Right renal pelvis (tissue), 4 donors: ENCODE results near the gene NR2C2AP. TPM values are rescaled to one million over a fixed set of nuclear protein-coding genes. Genes with fewer than 3 reads are reported as not detected.
"Not testable (repeated sequence)": the region's sequence is repeated elsewhere in the genome, so short reads cannot be mapped to it uniquely, and the experiment has no call there.

Experiments
- DNase-seq, 4 donors: peaks; one replicate each; pipeline ENCODE4 v3.0.0-alpha.2; 2013; ENCODE audit warnings: low read depth in 4 of 4, low spot score in 3 of 4, missing footprints in 1 of 4
- polyA plus RNA-seq, 4 donors: library from polyadenylated mRNA; unstranded; fragments of 120-200 nt; gene quantifications; one replicate each; pipeline ENCODE4 v1.2.1, GENCODE V29; 2013; ENCODE audit not compliant: insufficient read length in 4 of 4

NR2C2AP gene
- polyA plus RNA-seq, 4 donors, result 12.2 to 16.8 (median 14.8) TPM

DNA sequence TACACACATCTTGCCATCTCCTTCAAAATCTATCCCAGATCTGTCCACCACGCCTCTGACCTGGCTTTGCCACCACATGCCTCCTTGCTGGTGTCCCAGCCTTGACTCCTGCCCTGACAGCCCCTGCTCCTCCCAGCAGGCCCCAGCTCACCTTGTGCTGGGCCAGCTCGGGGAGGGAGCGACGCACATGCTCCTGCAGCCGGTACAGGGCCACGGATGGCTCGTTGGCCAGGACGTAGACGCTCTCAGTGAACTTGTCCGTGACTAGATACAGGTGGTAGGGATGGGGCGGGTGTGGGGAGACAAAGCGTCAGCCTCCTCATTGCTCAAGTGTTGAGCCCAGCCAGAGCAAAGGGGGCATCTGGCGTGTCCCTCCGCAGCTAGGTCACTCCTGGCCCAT is 16.5 kb downstream of the NR2C2AP start:
- no peak for DNase-seq

GRCh38 chr19:19185853-19186740 is 17.1 kb downstream of the NR2C2AP start:
- DNase-seq, result no peak

DNA sequence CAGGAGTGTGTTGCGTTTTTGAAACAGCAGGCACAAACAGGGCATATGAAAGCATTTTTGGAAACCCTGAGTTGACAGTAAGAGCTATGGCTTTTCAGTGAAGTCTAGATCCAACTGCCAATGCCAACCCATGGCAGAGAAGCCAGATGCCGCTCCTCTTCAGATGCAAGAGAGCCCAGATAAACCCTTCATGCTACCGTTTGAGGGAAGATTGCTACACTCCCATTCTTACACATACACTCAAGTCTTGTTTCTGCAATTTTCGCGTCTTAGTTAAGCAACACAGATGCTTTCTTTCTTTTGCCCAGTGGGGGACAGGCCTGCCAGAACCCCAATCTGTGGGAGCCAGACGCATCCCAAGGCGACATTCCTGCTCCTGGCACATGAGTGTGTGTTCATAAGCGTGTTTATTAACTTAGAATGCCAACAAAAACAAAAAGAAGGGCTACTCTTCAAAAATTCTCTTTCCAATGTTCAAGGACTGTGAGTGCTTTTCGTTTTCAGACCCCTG is 21.7 kb downstream of the NR2C2AP start:
- DNase-seq, result no peak

DNA sequence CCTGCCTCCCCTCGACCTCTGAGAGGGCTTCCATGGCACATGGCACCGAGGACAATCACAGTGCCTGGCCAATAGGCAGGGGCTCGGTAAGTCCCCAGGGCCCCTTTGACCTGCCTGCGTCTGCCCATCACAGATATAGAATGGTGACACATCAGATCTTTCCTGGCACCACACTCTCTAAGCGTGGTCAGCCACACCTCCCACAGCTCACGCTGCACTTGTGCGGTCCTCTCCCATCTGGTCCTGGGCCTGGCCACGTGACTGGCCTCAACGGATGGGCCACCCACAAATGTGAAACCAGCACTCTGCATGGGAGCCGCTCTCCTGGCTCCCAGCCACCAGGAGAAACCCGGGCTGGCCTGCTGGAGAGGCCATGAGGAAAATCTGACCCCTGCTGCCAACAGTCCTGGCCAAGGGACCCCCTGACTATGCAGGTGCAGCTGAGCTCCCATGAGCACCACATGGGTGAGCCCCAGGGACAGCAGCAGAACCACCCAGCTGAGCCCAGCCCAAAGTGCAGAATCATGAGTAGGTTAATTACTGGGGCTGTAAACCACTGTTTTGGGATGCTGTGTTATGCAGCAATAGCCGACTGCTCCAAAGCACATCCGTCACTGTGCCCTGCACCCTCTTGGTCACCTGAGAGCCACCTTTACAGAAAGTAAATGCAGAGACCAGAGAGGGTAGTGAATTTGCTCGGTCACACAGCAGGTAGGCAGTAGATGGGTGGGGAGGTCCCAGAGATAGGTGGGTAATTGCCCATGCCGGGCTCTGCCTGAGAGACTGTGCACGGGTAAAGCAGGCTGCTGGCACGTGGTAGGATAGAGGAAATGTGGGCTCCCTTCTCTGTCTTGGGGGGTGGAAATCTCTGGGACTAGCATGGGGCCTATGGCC is 23.4 kb downstream of the NR2C2AP start:
- no peak for DNase-seq

- DNase-seq, result no peak
These were observed 26.3 kb downstream of the NR2C2AP start for GRCh38 chr19:19176950-19177349.

DNA sequence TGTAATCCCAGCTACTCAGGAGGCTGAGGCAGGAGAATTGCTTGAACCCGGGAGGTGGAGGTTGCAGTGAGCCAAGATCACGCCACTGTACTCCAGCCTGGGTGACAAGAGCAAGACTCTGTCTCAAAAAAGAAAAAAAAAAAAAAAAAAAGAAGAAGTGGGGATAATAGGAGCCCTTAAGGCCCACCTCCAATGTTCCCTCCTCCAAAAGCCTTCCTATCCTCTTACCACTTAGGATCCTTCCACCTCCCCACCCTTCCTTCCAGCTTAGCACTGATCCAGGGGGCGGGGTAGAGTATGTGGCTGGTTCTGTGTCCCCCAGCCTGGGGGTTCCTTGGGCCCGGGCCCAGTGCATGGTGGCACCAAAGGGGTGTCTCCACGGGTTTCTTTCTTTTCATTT is 30.0 kb downstream of the NR2C2AP start:
- not testable (repeated sequence) for DNase-seq

DNA sequence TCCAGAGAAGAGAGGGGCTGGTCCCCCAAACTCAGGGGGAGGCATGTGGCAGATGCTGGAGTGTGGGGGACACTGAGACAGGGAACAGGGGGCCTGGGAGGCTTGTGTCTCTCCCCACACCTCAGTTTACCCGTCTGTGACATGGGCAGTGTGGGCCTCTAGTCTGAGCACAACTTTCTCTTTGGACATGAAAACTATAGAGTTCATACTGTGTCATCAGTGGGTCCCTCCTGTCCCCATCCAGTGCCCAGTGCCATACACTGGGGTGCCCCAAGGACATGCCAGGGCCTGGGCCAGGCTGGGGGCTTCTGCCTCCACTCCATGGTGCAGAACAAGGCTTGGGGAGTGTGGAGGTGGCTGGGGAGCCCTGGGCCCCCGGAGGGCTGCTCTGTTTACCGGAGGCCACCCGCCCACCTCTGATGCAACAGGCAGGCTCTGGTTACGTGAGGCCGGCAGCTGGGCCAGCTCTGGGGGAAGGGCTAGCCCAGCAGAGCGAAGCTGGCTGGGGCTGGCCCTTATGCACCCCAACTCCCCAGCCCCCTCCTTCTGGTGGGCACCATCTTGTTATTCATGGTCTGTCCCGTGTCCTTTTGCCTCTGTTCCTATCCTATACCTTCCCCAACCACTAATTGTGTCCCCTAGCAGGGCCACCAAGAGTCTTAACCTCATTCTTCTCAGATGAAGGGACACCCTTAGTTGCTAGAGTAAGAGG is 31.2 kb downstream of the NR2C2AP start:
- no peak for DNase-seq

DNA sequence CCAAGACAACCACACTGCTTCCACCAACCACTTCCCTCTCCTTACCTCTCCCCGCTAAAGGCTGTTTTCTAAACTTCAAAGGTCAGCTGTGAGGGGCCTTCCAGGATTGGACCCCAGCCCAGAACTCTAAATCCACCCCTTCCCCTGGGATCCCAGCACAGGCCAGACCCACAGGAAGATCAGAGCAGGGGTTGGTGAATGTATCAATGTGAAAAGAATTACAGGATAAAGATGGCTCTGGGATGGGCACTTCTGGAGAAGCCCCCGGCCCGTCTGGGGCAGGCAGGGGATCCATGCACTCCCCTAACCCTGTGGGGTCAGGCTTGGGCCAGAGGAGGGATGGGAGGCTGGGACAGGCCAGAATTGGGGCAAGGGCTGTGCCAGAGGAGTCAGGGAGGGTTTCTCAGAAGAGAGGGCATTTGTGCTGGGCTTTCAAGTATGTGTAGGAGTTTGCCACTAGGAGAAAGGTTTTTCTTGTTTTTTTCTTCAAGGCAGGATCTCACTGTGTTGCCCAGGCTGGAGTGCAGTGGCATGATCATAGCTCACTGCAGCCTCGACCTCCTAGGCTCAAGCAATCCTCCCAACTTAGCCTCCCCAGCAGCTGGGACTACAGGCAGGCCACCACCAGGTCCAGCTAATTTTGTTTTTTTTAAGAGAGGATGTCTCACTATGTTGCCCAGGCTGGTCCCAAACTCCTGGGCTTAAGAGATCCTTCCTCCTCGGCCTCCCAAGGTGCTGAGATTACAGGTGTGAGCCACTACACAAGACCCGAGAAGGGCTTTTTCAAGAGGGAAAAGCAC is 32.1 kb downstream of the NR2C2AP start:
- no peak for DNase-seq

DNA sequence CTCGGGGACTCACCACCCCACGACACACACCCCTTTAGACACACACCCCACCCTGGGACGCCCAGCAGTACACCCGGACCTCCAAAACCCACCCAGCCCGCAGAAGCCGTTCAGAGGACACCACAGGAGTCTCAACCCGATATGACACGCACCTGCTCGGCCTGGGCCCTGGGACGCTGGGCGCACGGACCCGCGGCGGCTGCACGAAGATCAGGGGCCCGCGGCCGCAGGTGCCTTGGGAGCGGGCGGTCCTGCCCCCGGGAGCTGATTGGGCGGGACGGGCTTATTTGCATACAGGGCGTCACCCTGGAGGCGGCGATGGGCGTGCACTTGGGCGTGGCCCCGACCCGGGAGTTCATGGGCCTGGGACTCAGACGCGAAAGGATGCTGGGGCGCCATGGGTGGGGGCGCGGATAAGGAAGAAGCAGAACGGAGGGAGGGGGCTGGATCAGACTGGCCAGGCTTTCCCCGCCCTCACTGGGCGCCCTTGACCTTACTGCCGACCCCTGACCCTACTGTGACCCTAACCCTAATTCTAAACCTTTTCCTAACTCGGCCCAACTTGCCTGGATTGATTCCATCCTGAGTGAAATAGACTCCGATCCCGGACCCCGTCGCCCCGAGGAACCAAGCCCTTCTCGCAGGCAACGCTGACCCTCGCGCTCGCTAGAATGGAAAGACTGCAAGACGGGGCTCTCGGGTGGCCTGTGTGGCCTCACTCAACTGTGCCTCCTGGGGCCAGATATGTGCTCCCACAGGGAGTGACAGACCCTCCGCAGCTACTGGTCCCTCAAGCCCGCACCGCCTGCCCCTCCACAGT is 33.0 kb downstream of the NR2C2AP start, which contains the start of gene MEF2B:
Gene MEF2B, minus strand, starts transcription at position 211 of the 820 bp plus-strand sequence. CDS start 19,528 bp downstream, outside the sequence.
- DNase-seq, result peak in 3 of 4 donors; percentile 38 to 49 (median 43)

DNA sequence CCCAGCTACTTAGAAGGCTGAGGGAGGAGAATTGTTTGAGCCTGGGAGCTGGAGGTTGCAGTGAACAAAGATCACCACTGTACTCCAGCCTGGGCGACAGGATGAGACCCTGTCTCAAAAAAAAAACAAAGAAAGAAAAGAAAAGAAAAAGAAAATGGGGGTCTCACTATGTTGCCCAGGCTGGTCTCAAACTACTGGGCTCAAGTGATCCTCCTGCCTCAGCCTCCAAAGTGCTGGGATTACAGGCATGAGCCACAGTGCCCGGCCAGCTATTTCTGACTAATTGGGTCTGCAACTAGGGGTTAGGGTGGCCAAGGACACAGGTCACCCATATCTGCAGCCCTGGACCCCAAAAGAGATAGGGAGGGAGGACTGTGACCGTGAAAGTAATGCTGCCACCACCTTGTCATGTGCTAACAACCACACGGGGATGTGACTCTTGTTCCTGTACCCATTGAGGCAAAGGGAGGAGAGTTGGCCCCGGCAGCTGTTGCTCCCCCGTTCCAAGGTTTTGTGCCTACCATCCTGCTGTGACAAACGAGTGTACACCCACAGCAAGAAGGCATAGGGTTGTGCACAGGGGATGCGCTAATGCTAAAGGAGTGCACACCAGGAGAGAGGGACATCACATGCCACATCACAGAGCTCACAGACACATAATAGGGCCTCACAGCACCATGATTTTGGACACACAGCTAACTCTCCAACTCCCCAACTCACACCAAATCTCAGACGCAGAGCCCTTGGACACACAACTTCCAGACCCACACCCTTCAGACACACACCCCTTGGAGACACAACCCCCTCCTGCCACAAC is 33.8 kb downstream of the NR2C2AP start:
- no peak for DNase-seq

GRCh38 chr19:19167612-19168011 is 35.6 kb downstream of the NR2C2AP start:
- DNase-seq, result no peak

DNA sequence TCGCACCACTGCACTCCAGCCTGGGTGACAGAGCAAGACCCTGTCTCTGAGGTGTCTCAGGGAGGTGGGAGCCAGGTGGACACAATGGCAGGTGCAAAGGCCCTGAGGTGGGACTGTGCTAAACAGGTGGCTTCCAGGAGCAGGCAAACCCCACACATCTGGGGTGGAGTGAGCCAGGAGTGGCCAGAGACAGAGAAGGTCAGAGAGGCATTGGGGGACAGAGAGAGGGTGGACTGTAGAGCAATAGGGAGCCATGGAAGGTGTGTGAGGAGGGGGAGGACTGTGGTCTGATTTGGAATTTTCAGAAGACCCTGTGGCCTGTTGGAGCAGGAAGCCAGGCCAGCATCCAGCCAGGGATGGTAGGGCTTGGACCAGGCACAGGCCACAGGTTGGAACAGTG is 37.8 kb downstream of the NR2C2AP start:
- no peak for DNase-seq

DNA sequence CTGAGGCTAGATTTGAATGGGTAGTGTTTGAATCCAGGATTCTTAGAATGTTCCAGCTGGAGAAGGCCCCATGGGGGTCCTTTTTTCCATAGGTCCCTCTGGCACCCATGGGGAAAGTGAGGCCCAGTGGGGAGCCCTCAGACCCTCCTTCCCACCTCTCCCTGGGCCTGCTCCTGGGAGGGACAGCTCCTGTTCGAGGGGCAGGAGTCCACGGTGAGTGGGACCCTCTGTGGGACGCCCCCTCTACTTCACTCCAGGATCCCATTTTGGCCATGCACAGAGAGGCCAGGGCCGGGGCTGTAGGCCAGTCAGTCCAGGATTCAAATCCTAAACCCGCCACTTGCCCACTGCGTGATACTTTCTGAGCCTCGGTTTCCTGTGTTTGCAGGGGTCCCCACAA is 40.7 kb downstream of the NR2C2AP start:
- no peak for DNase-seq

- no peak for DNase-seq
These were observed 42.7 kb downstream of the NR2C2AP start for GRCh38 chr19:19160461-19161035.

GRCh38 chr19:19159534-19159933 is 43.7 kb downstream of the NR2C2AP start:
- DNase-seq, result no peak

GRCh38 chr19:19157808-19158207 is 45.4 kb downstream of the NR2C2AP start:
- DNase-seq, result no peak

GRCh38 chr19:19155495-19156219 is 47.6 kb downstream of the NR2C2AP start:
- no peak for DNase-seq
